Inflammatory macrophage treated with lipopolysaccharide for 4 hours (primary cell): ENCODE data around the gene BLOC1S6.

Source experiments
- DNase-seq: peaks from one replicate; pipeline ENCODE4 v3.0.0-alpha.2; 2020

Gene BLOC1S6

GRCh38 chr15:45588219-45588875 lies 1.2 kb downstream of the BLOC1S6 start:
- peak; percentile 16 for DNase-seq

GRCh38 chr15:45589256-45589655 lies 2.1 kb downstream of the BLOC1S6 start:
- DNase-seq, result peak; percentile 3

GRCh38 chr15:45594319-45594718 lies 7.1 kb downstream of the BLOC1S6 start:
- no peak for DNase-seq

GRCh38 chr15:45594835-45595530 lies 7.8 kb downstream of the BLOC1S6 start:
- no peak for DNase-seq

- DNase-seq, result peak; percentile 63
Observed at GRCh38 chr15:45603881-45604280, 16.7 kb downstream of the BLOC1S6 start.

- peak; percentile 84 for DNase-seq
Observed at GRCh38 chr15:45604326-45604725, 17.1 kb downstream of the BLOC1S6 start.

GRCh38 chr15:45606413-45606812 lies 19.2 kb downstream of the BLOC1S6 start:
- peak; percentile 74 for DNase-seq

- no peak for DNase-seq
Observed at GRCh38 chr15:45606841-45607240, 19.7 kb downstream of the BLOC1S6 start.

- peak; percentile 49 for DNase-seq
Observed at GRCh38 chr15:45611305-45611704, 24.1 kb downstream of the BLOC1S6 start.

GRCh38 chr15:45612790-45613415 lies 25.7 kb downstream of the BLOC1S6 start:
- DNase-seq, result no peak

GRCh38 chr15:45616901-45617323 lies 29.7 kb downstream of the BLOC1S6 start:
- DNase-seq, result no peak

- DNase-seq, result peak; percentile 18
Observed at GRCh38 chr15:45618813-45619212, 31.6 kb downstream of the BLOC1S6 start.

- no peak for DNase-seq
Observed at GRCh38 chr15:45628136-45628535, 41.0 kb downstream of the BLOC1S6 start.

- DNase-seq, result peak; percentile 46
Observed at GRCh38 chr15:45630917-45631691, 43.9 kb downstream of the BLOC1S6 start.

- DNase-seq, result peak; percentile 76
Observed at GRCh38 chr15:45631776-45632175, 44.6 kb downstream of the BLOC1S6 start.

- peak; percentile 98 for DNase-seq
Observed at GRCh38 chr15:45634432-45635190, 47.4 kb downstream of the BLOC1S6 start, which contains the start of gene SQOR. Gene SQOR (plus strand): TSS chr15:45635029. CDS start chr15:45658924, 23,895 bp downstream.

- peak; percentile 63 for DNase-seq
Observed at GRCh38 chr15:45635191-45635638, 48.0 kb downstream of the BLOC1S6 start.

- no peak for DNase-seq
Observed at GRCh38 chr15:45635763-45636292, 48.6 kb downstream of the BLOC1S6 start.

- no peak for DNase-seq
Observed at GRCh38 chr15:45637141-45637540, 50.0 kb downstream of the BLOC1S6 start.

GRCh38 chr15:45637552-45638033 lies 50.4 kb downstream of the BLOC1S6 start:
- peak; percentile 97 for DNase-seq

- peak; percentile 66 for DNase-seq
Observed at GRCh38 chr15:45640616-45641015, 53.4 kb downstream of the BLOC1S6 start.

GRCh38 chr15:45641374-45641781 lies 54.2 kb downstream of the BLOC1S6 start:
- DNase-seq, result peak; percentile 98
